Testis (tissue), 3 donors: ENCODE data around the gene FOCAD. TPM values are rescaled to one million over a fixed set of nuclear protein-coding genes. Genes with fewer than 3 reads are reported as not detected.

Experiments used
- DNase-seq: peaks from one replicate; pipeline ENCODE4 v3.0.0-alpha.2; 2019
- H3K27ac ChIP-seq, 2 donors: fragments of 200-600 bp; sonication (generic); one replicate each; pipeline ENCODE4 v1.5.1; 2019
- H3K27me3 ChIP-seq: fragments of 200-600 bp; sonication (generic); one replicate; pipeline ENCODE4 v1.5.1; 2019
- H3K36me3 ChIP-seq: fragments of 200-600 bp; sonication (generic); one replicate; pipeline ENCODE4 v1.5.1; 2017; ENCODE audit warnings: low read depth; ENCODE audit errors: missing control alignments
- H3K4me1 ChIP-seq: fragments of 200-600 bp; sonication (generic); one replicate; pipeline ENCODE4 v1.5.1; 2019
- H3K4me3 ChIP-seq, 2 donors: fragments of 200-600 bp; sonication (generic); one replicate each; pipeline ENCODE4 v1.5.1; 2017 to 2019
- H3K9me3 ChIP-seq: fragments of 200-600 bp; sonication (generic); one replicate; pipeline ENCODE4 v1.5.1; 2017
- POLR2A ChIP-seq: fragments of 450-650 bp; IDR thresholded peaks from one replicate; pipeline ENCODE4 v1.6.1; 2017; ENCODE audit warnings: antibody characterized with exemption, mild to moderate bottlenecking, moderate library complexity
- WGBS, 2 donors: methylation state at CpG; one replicate each; pipeline ENCODE4 v1.1.5; 2018; 5-methylcytosine and 5-hydroxymethylcytosine counted together
- intact Hi-C: fragments of 100-400 bp; cut with DNase I; formaldehyde crosslinking; loops from one replicate; pipeline ENCODE4 v1.15.1; 2023; ENCODE audit warnings: low total_unique reads
- polyA plus RNA-seq: library from polyadenylated mRNA; stranded (reverse); fragments of 350-450 nt; fragmentation: Illumina TruSeq; extraction: RNeasy Lipid Tissue Mini Kit (QIAGEN cat#74804); gene quantifications from one replicate; pipeline ENCODE4 v1.2.3, GENCODE V29; 2014; ENCODE audit warnings: low read depth, low replicate concordance; ENCODE audit not compliant: insufficient read depth
- total RNA-seq, 2 donors: library from RNA; depleted of rRNA; stranded (reverse); fragments of >200 nt; gene quantifications; one replicate each; pipeline ENCODE4 v1.2.3, GENCODE V29; 2016
- TF ChIP-seq, protein P1 (sequence below), 3 experiments: fragments of 450-650 bp in 2 of 3; fragments of 200-600 bp in 1 of 3; sonication (generic) in 1 of 3; IDR thresholded peaks; one replicate each; pipeline ENCODE4 v1.5.1; 2016 to 2019; ENCODE audit warnings: antibody characterized with exemption in 3 of 3, mild to moderate bottlenecking in 2 of 3, moderate library complexity in 1 of 3

FOCAD gene
- total and polyA plus RNA-seq, 3 donors from 2014 or later: 26.6 to 45.4 (median 38.7) TPM

DNA sequence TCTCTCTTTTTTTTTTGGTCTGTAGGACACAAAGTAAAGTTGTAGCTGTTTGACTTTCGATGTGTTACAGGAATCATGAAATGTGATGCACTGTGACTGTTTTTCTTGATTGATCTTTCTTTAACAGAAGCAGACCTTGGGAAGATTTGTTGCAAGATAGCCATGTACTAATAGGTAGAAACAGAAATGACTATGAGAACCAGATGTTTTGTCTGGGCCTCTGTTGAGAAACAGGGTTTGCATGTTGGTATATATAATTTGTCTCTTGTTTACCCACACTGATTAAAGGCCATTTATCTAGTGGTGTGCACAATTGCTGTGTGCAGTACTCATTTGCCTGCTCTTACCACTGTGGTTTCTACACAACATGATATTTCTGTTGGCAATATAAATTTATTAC, 222.3 kb downstream of the FOCAD start:
- Histone ChIP-seq H3K36me3 (no peaks in the 10 kb centered on the region), H3K9me3 (no peaks in the 10 kb centered on the region), H3K27me3 (no peaks in the 10 kb centered on the region), H3K4me1 (no peaks in the 10 kb centered on the region), H3K27ac (no peak overlapping the region), H3K4me3 (no peak overlapping the region)
- DNase-seq: no peak
- WGBS, 2 donors: 83 to 93% methylated on average over 1 of the region's 1 CpG
- intact Hi-C loops: no loop called here
- no peak for TF ChIP-seq POLR2A
- TF ChIP-seq, protein P1, sequence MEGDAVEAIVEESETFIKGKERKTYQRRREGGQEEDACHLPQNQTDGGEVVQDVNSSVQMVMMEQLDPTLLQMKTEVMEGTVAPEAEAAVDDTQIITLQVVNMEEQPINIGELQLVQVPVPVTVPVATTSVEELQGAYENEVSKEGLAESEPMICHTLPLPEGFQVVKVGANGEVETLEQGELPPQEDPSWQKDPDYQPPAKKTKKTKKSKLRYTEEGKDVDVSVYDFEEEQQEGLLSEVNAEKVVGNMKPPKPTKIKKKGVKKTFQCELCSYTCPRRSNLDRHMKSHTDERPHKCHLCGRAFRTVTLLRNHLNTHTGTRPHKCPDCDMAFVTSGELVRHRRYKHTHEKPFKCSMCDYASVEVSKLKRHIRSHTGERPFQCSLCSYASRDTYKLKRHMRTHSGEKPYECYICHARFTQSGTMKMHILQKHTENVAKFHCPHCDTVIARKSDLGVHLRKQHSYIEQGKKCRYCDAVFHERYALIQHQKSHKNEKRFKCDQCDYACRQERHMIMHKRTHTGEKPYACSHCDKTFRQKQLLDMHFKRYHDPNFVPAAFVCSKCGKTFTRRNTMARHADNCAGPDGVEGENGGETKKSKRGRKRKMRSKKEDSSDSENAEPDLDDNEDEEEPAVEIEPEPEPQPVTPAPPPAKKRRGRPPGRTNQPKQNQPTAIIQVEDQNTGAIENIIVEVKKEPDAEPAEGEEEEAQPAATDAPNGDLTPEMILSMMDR (IDR thresholded peaks at IDR 0.05): no peak

DNA sequence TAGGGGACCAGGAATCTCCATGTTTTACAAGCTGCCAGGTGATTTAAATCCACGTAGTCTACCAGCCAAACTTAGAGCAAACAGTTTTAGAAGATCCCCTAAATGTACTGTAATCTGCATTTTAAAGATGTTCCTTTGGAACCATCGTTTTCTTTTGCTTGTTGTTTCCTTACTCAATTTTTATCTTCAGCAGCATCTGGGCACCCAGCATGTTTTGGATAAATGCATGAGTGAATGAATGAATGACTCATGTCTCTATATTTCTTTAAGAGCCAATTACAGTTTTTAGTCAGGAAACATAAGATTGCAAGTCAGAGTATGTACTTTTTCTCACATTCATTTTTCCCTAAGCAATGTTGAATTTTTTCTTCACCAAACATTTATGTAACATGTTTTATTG, 224.4 kb downstream of the FOCAD start:
- no peak overlapping the region for H3K27ac ChIP-seq
- no peaks in the 10 kb centered on the region for H3K9me3 ChIP-seq
- TF ChIP-seq POLR2A: no peak
- TF ChIP-seq, protein P1 (IDR thresholded peaks at IDR 0.05): no peak
- 40 to 87% methylated on average over 2 of the region's 2 CpGs for WGBS, 2 donors
- intact Hi-C loops: no loop called here
- H3K36me3 ChIP-seq: no peaks in the 10 kb centered on the region
- DNase-seq: no peak
- no peak overlapping the region for H3K4me3 ChIP-seq
- no peaks in the 10 kb centered on the region for H3K4me1 ChIP-seq
- no peaks in the 10 kb centered on the region for H3K27me3 ChIP-seq

DNA sequence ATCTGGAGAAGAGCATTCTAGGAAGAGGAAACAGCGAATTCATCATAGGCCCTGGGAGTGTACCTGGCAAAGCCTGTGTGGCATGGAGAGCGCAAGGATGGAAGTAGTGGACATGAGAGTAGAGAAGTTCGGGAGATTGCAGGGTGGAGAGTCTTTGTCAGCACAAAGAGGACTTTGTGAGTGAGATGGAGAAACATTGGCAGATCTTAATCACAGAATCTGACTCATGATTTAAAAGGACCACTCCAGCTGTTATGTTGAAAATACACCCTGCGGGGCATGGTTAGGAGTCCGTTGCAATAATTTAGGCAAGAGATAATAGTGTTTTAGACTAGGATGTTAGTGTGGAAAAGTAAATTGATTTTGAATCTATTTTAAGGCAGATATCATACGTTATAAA, 230.5 kb downstream of the FOCAD start:
- 94 to 97% methylated on average over 6 of the region's 6 CpGs for WGBS, 2 donors
- no peak for TF ChIP-seq POLR2A
- TF ChIP-seq, protein P1 (IDR thresholded peaks at IDR 0.05): no peak
- Histone ChIP-seq H3K36me3 (no peaks in the 10 kb centered on the region), H3K27ac (no peak overlapping the region), H3K4me3 (no peak overlapping the region), H3K4me1 (no peaks in the 10 kb centered on the region), H3K27me3 (no peaks in the 10 kb centered on the region), H3K9me3 (no peaks in the 10 kb centered on the region)
- no peak for DNase-seq
- intact Hi-C loops: no loop called here

DNA sequence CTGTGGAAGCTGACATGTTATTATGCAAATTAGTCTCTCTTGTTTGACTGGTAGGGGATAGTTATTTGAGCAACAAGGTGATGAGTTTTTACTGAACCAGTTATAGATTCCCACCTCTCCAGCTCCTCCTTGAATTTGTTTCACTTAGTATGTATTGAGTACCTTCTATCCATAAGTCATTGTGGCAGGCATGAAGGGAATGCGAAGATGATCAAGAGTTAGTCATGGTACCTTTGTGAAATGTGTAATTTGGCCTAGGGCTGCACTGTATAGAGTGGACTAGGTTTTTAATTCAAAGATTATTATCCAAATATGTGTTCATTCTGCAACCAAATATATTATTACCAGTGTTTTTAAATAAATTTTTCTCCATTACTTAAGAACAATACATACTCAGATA, 237.3 kb downstream of the FOCAD start:
- 100% methylated on average over 1 of the region's 1 CpG for WGBS, 2 donors
- TF ChIP-seq POLR2A: no peak
- TF ChIP-seq, protein P1 (IDR thresholded peaks at IDR 0.05): no peak
- Histone ChIP-seq H3K4me3 (no peak overlapping the region), H3K27ac (no peak overlapping the region), H3K36me3 (no peaks in the 10 kb centered on the region), H3K9me3 (no peaks in the 10 kb centered on the region), H3K4me1 (no peaks in the 10 kb centered on the region), H3K27me3 (no peaks in the 10 kb centered on the region)
- DNase-seq: no peak
- intact Hi-C loops: no loop called here

DNA sequence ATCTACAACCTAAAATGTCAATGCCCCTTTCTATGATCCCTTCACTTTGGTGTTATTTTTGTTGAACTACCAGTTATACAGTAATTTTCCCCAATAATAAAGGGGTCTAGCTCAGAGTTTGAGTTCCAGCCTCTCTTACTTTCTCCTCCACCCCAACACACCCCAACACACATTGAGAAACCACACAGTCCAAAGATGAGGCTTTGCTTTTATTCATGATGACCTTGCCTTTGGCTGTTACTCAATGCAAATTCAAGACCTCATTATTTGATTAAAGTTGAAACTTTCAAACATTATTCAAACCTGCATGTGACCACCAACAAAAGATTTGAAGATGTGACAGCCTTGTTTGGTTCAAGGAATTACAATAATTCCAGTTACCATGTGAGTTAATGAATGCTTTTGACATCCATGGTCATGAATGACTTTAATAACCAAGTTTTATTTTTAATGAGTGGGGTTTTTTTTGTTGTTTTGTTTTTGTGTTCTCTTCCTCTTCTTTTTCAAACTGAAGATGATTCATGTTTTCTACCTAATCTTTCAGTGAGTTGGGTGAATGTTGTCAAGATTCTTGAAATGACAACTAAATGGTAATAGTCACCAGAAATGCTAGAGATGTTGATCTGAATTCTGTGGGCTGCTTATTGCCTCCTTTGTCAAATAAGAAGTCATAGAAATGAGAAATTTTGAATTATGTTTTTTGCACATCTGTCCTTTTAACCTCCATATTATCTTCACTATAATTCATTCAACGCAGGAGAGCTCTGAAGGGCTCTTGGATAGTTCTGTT, 241.4 kb downstream of the FOCAD start:
- no peak for DNase-seq
- Histone ChIP-seq H3K27ac (no peak overlapping the region), H3K36me3 (no peaks in the 10 kb centered on the region), H3K9me3 (no peaks in the 10 kb centered on the region), H3K4me1 (no peaks in the 10 kb centered on the region), H3K27me3 (no peaks in the 10 kb centered on the region), H3K4me3 (no peak overlapping the region)
- WGBS, 2 donors: 90 to 93% methylated on average over 1 of the region's 1 CpG
- no peak for TF ChIP-seq POLR2A
- TF ChIP-seq, protein P1 (IDR thresholded peaks at IDR 0.05): no peak
- intact Hi-C loops: no loop called here
